ENCODE measurements around the gene CCDC183.
A peak's percentile ranks its signal among the peaks of the same experiment; 100 is the strongest.

CCDC183 gene

GRCh38 chr9:136853596-136854112 is 57.5 kb downstream of the CCDC183 start:
- Histone ChIP-seq H3K4me1 (ENCODE audit: control insufficient read depth, low read length) (peaks cover 11% of the 10 kb centered on the region), H3K9me2 (replicated peaks; ENCODE audit: control insufficient read depth, low read length) (no peaks in the 10 kb centered on the region), H3K4me3 (ENCODE audit: low read length) (no peak overlapping the region), H4K20me1 (ENCODE audit: control insufficient read depth, insufficient read depth, low read depth, low read length) (peaks cover 6% of the 10 kb centered on the region; the same call in 1 of the 2 replicates), H3K27me3 (ENCODE audit: control insufficient read depth, low read length) (no peaks in the 10 kb centered on the region), H3K36me3 (ENCODE audit: control insufficient read depth, low read length) (peaks cover 21% of the 10 kb centered on the region; the same call in 1 of the 2 replicates), H3K79me2 (ENCODE audit: control insufficient read depth, low read length) (peaks cover 4% of the 10 kb centered on the region), H3F3A (ENCODE audit: control insufficient read depth, insufficient read depth) (no peaks in the 10 kb centered on the region), H3K4me2 (ENCODE audit: low read length) (no peak overlapping the region), H3K27ac (ENCODE audit: low read depth, low read length) (no peak overlapping the region), H3K9me3 (ENCODE audit: control insufficient read depth, insufficient read depth, low read length) (no peaks in the 10 kb centered on the region)
- TF ChIP-seq EZH2phosphoT487 (IDR thresholded peaks at IDR 0.05; ENCODE audit: borderline replicate concordance, low read length) (no peak), CTCF (IDR thresholded peaks at IDR 0.05; ENCODE audit: low read depth, low read length, poor library complexity, severe bottlenecking) (peak; percentile 47)

DNA sequence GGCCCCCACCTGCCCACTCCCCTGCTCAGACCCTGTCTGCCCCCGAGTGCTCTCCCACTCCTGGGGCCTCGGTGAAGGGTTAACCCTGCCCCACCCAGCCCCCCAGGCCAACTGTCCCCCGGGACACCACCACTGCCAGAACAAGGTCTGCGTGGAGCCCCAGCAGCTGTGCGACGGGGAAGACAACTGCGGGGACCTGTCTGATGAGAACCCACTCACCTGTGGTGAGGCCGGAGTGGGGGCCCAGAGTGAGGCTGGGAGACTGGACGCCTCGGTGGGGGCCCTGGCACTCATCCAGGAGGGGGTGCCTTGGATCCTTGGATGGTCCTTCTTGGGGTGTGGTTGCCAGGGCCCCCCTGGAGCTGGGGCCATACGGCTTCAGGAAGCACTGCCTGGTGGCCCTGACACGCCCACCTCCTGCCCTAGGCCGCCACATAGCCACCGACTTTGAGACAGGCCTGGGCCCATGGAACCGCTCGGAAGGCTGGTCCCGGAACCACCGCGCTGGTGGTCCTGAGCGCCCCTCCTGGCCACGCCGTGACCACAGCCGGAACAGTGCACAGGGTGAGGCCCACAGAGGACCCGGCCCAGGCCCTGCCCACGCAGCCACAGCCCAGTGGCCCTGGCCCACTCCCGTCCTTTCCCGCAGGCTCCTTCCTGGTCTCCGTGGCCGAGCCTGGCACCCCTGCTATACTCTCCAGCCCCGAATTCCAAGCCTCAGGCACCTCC is 58.1 kb downstream of the CCDC183 start:
- peaks cover 11% of the 10 kb centered on the region for H3K4me1 ChIP-seq (ENCODE audit: control insufficient read depth, low read length)
- H3K36me3 ChIP-seq (ENCODE audit: control insufficient read depth, low read length), result peaks cover 21% of the 10 kb centered on the region; the same call in 1 of the 2 replicates
- no peak overlapping the region for H3K4me3 ChIP-seq (ENCODE audit: low read length)
- H3K9me3 ChIP-seq (ENCODE audit: control insufficient read depth, insufficient read depth, low read length), result no peaks in the 10 kb centered on the region
- TF ChIP-seq CTCF (IDR thresholded peaks at IDR 0.05; ENCODE audit: low read depth, low read length, poor library complexity, severe bottlenecking) (no peak), EZH2phosphoT487 (IDR thresholded peaks at IDR 0.05; ENCODE audit: borderline replicate concordance, low read length) (no peak)
- peaks cover 6% of the 10 kb centered on the region; the same call in 1 of the 2 replicates for H4K20me1 ChIP-seq (ENCODE audit: control insufficient read depth, insufficient read depth, low read depth, low read length)
- no peak overlapping the region for H3K27ac ChIP-seq (ENCODE audit: low read depth, low read length)
- no peaks in the 10 kb centered on the region for H3F3A ChIP-seq (ENCODE audit: control insufficient read depth, insufficient read depth)
- no peaks in the 10 kb centered on the region for H3K9me2 ChIP-seq (replicated peaks; ENCODE audit: control insufficient read depth, low read length)
- no peaks in the 10 kb centered on the region for H3K27me3 ChIP-seq (ENCODE audit: control insufficient read depth, low read length)
- H3K79me2 ChIP-seq (ENCODE audit: control insufficient read depth, low read length), result peaks cover 4% of the 10 kb centered on the region; the same call in 1 of the 2 replicates
- H3K4me2 ChIP-seq (ENCODE audit: low read length), result no peak overlapping the region

- H3K4me1 ChIP-seq (ENCODE audit: control insufficient read depth, low read length), result peaks cover 7% of the 10 kb centered on the region
- TF ChIP-seq CTCF (IDR thresholded peaks at IDR 0.05; ENCODE audit: low read depth, low read length, poor library complexity, severe bottlenecking), result no peak
- no peak for TF ChIP-seq EZH2phosphoT487 (IDR thresholded peaks at IDR 0.05; ENCODE audit: borderline replicate concordance, low read length)
Measured at GRCh38 chr9:136854842-136855460, 58.8 kb downstream of the CCDC183 start.

More at GRCh38 chr9:136854842-136855460, 58.8 kb downstream of the CCDC183 start:
- H3K4me2 ChIP-seq (ENCODE audit: low read length), result no peak overlapping the region
- peaks cover 20% of the 10 kb centered on the region; the same call in 1 of the 2 replicates for H3K36me3 ChIP-seq (ENCODE audit: control insufficient read depth, low read length)
- no peaks in the 10 kb centered on the region for H3K9me2 ChIP-seq (replicated peaks; ENCODE audit: control insufficient read depth, low read length)
- H3F3A ChIP-seq (ENCODE audit: control insufficient read depth, insufficient read depth), result no peaks in the 10 kb centered on the region
- no peak overlapping the region for H3K27ac ChIP-seq (ENCODE audit: low read depth, low read length)
- peaks cover under 1% of the 10 kb centered on the region; the same call in 1 of the 2 replicates for H3K79me2 ChIP-seq (ENCODE audit: control insufficient read depth, low read length)
- no peaks in the 10 kb centered on the region for H3K27me3 ChIP-seq (ENCODE audit: control insufficient read depth, low read length)
- peaks cover 2% of the 10 kb centered on the region; the same call in 1 of the 2 replicates for H4K20me1 ChIP-seq (ENCODE audit: control insufficient read depth, insufficient read depth, low read depth, low read length)
- no peaks in the 10 kb centered on the region for H3K9me3 ChIP-seq (ENCODE audit: control insufficient read depth, insufficient read depth, low read length)
- H3K4me3 ChIP-seq (ENCODE audit: low read length), result no peak overlapping the region

Measured in DOHH2 (cell line).